KMS-11 (cell line): ENCODE measurements around the gene SMIM7.

ENCODE experiments used
- H2AFZ ChIP-seq: fragments of 200-600 bp; sonication (generic); 2 replicates; pipeline ENCODE4 v1.6.1; 2016; ENCODE audit warnings: antibody characterized with exemption, mixed run types, low read depth
- H3K27ac ChIP-seq: fragments of 200-600 bp; sonication (generic); 2 replicates; pipeline ENCODE4 v1.6.1; 2016; ENCODE audit warnings: mild to moderate bottlenecking, mixed run types
- H3K27me3 ChIP-seq: fragments of 200-600 bp; sonication (generic); 2 replicates; pipeline ENCODE4 v1.6.1; 2017; ENCODE audit warnings: mild to moderate bottlenecking, low read depth, mixed run types, moderate library complexity; ENCODE audit not compliant: insufficient read depth
- H3K36me3 ChIP-seq: fragments of 200-600 bp; sonication (generic); 2 replicates; pipeline ENCODE4 v1.6.1; 2017; ENCODE audit warnings: mild to moderate bottlenecking, mixed run types; ENCODE audit not compliant: insufficient read depth
- H3K4me1 ChIP-seq: fragments of 200-600 bp; sonication (generic); 2 replicates; pipeline ENCODE4 v1.6.1; 2016; ENCODE audit warnings: mild to moderate bottlenecking, low read depth, mixed run types; ENCODE audit not compliant: poor library complexity, severe bottlenecking
- H3K4me2 ChIP-seq: fragments of 200-600 bp; sonication (generic); 2 replicates; pipeline ENCODE4 v1.7.0; 2016; ENCODE audit warnings: mild to moderate bottlenecking, mixed run types
- H3K4me3 ChIP-seq: fragments of 200-600 bp; sonication (generic); IDR thresholded peaks from 2 replicates; pipeline ENCODE4 v1.6.1; 2017; ENCODE audit warnings: low read depth, low read length, mixed read lengths; ENCODE audit not compliant: insufficient read depth
- H3K79me2 ChIP-seq: fragments of 200-600 bp; sonication (generic); 2 replicates; pipeline ENCODE4 v1.6.1; 2016; ENCODE audit warnings: low read depth, mixed run types; ENCODE audit not compliant: insufficient read depth
- H3K9ac ChIP-seq: fragments of 200-600 bp; sonication (generic); 2 replicates; pipeline ENCODE4 v1.6.1; 2016; ENCODE audit warnings: mild to moderate bottlenecking, mixed run types
- H4K20me1 ChIP-seq: fragments of 200-600 bp; sonication (generic); 2 replicates; pipeline ENCODE4 v1.6.1; 2016; ENCODE audit warnings: mild to moderate bottlenecking, mixed run types; ENCODE audit not compliant: insufficient read depth
- CTCF ChIP-seq: fragments of 200-600 bp; sonication (generic); conservative IDR thresholded peaks from 2 replicates; pipeline ENCODE4 v1.6.1; 2017; ENCODE audit warnings: low read depth, mild to moderate bottlenecking, antibody characterized with exemption, low read length, moderate library complexity, mixed read lengths

SMIM7 gene

GRCh38 chr19:16614941-16615340, 45.0 kb downstream of the SMIM7 start:
- Histone ChIP-seq H3K4me3 (no peak overlapping the region), H3K9ac (no peak overlapping the region), H3K4me1 (peaks cover 48% of the 10 kb centered on the region), H3K4me2 (no peak overlapping the region), H4K20me1 (peaks cover 40% of the 10 kb centered on the region), H3K79me2 (peaks cover 100% of the 10 kb centered on the region), H2AFZ (no peak overlapping the region), H3K27ac (no peak overlapping the region), H3K36me3 (no peaks in the 10 kb centered on the region), H3K27me3 (no peaks in the 10 kb centered on the region)
- TF ChIP-seq CTCF, result no peak

GRCh38 chr19:16613841-16614240, 46.1 kb downstream of the SMIM7 start:
- Histone ChIP-seq H4K20me1 (peaks cover 31% of the 10 kb centered on the region), H3K9ac (no peak overlapping the region), H3K27ac (no peak overlapping the region), H3K79me2 (peaks cover 100% of the 10 kb centered on the region), H3K4me3 (no peak overlapping the region), H3K36me3 (no peaks in the 10 kb centered on the region), H2AFZ (no peak overlapping the region), H3K27me3 (no peaks in the 10 kb centered on the region), H3K4me2 (no peak overlapping the region), H3K4me1 (peaks cover 59% of the 10 kb centered on the region)
- no peak for TF ChIP-seq CTCF

- no peaks in the 10 kb centered on the region for H3K27me3 ChIP-seq
- no peak for TF ChIP-seq CTCF
- H3K4me1 ChIP-seq, result peaks cover 71% of the 10 kb centered on the region
- H3K36me3 ChIP-seq, result no peaks in the 10 kb centered on the region
- no peak overlapping the region for H3K4me2 ChIP-seq
- H3K9ac ChIP-seq, result no peak overlapping the region
- H3K27ac ChIP-seq, result no peak overlapping the region
- peaks cover 31% of the 10 kb centered on the region for H4K20me1 ChIP-seq
- no peak overlapping the region for H2AFZ ChIP-seq
- no peak overlapping the region for H3K4me3 ChIP-seq
- peaks cover 100% of the 10 kb centered on the region for H3K79me2 ChIP-seq
These were observed 47.3 kb downstream of the SMIM7 start for GRCh38 chr19:16612636-16613035.

DNA sequence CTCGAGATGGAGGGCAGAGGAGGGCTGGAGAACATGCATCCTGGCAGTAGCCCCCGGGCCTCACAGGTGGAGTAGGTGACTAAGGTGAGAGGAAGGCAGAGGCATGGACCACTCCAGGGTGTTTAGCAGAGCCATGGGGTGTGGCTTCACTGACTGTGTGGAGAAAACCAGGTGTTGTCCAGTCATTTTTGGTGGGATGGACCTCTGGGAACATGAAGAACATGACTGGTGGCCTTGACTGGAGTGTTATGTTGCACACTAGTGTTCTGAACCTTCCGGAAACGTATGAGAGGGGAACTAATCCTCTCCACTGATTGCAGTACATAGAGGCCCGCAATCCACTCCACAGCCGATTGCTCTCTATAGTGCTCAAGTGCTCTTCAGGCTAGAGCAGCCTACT, 48.8 kb downstream of the SMIM7 start:
- Histone ChIP-seq H2AFZ (no peak overlapping the region), H3K79me2 (peaks cover 99% of the 10 kb centered on the region), H3K4me2 (no peak overlapping the region), H3K27me3 (no peaks in the 10 kb centered on the region), H3K36me3 (no peaks in the 10 kb centered on the region), H3K27ac (no peak overlapping the region), H4K20me1 (peaks cover 17% of the 10 kb centered on the region), H3K4me1 (peaks cover 78% of the 10 kb centered on the region), H3K9ac (no peak overlapping the region), H3K4me3 (no peak overlapping the region)
- TF ChIP-seq CTCF, result no peak
